GM12892 (cell line): ENCODE results near the gene XRCC3.

Source experiments
- DNase-seq: peaks from one replicate; pipeline ENCODE4 v3.0.0; 2011; ENCODE audit not compliant: insufficient read length
- FAIRE-seq: peaks from 2 replicates; lab custom pipeline; 2011; peaks lifted over from hg19 to GRCh38; lab: Jason Lieb, UNC
- POLR2A ChIP-seq: IDR thresholded peaks from 2 replicates; pipeline ENCODE4 v1.6.1; 2011; ENCODE audit warnings: low read depth, low read length, control low read depth
- POLR2AphosphoS5 ChIP-seq: IDR thresholded peaks from 2 replicates; pipeline ENCODE4 v1.6.1; 2011; ENCODE audit warnings: low read depth, low read length, control low read depth
- TAF1 ChIP-seq: IDR thresholded peaks from 2 replicates; pipeline ENCODE4 v1.6.1; 2011; ENCODE audit warnings: low read depth, mild to moderate bottlenecking, control low read depth, low read length, borderline replicate concordance

Gene XRCC3

GRCh38 chr14:103731481-103731880 lies 16.2 kb upstream of the XRCC3 start:
- FAIRE-seq (no peak), DNase-seq (no peak)
- no peak for TF ChIP-seq TAF1
- no peak for TF ChIP-seq POLR2A
- TF ChIP-seq POLR2AphosphoS5: no peak

- no peak for FAIRE-seq
- DNase-seq: no peak
- TF ChIP-seq POLR2A (no peak), TAF1 (no peak), POLR2AphosphoS5 (no peak)
Observed at GRCh38 chr14:103730490-103731035, 15.3 kb upstream of the XRCC3 start.

- TF ChIP-seq TAF1: no peak
- TF ChIP-seq POLR2A: no peak
- no peak for TF ChIP-seq POLR2AphosphoS5
- no peak for FAIRE-seq
- no peak for DNase-seq
Observed at GRCh38 chr14:103729496-103730448, 14.5 kb upstream of the XRCC3 start.

- FAIRE-seq (no peak), DNase-seq (no peak)
- TF ChIP-seq POLR2AphosphoS5 (no peak), TAF1 (no peak)
Observed at GRCh38 chr14:103728721-103729120, 13.5 kb upstream of the XRCC3 start.

GRCh38 chr14:103728141-103728540 lies 12.9 kb upstream of the XRCC3 start:
- no peak for TF ChIP-seq TAF1
- TF ChIP-seq POLR2AphosphoS5: no peak
- no peak for TF ChIP-seq POLR2A
- FAIRE-seq (no peak), DNase-seq (no peak)

- FAIRE-seq (no peak), DNase-seq (no peak)
- TF ChIP-seq POLR2AphosphoS5: no peak
- TF ChIP-seq POLR2A: no peak
- TF ChIP-seq TAF1: no peak
Observed at GRCh38 chr14:103727313-103727980, 12.2 kb upstream of the XRCC3 start.

- FAIRE-seq: no peak
- no peak for TF ChIP-seq TAF1
Observed at GRCh38 chr14:103726474-103726873, 11.2 kb upstream of the XRCC3 start.

GRCh38 chr14:103725739-103726395 lies 10.6 kb upstream of the XRCC3 start:
- FAIRE-seq (no peak), DNase-seq (no peak)
- TF ChIP-seq TAF1: no peak
- no peak for TF ChIP-seq POLR2A
- no peak for TF ChIP-seq POLR2AphosphoS5

More at GRCh38 chr14:103726474-103726873, 11.2 kb upstream of the XRCC3 start:
- DNase-seq: no peak

DNA sequence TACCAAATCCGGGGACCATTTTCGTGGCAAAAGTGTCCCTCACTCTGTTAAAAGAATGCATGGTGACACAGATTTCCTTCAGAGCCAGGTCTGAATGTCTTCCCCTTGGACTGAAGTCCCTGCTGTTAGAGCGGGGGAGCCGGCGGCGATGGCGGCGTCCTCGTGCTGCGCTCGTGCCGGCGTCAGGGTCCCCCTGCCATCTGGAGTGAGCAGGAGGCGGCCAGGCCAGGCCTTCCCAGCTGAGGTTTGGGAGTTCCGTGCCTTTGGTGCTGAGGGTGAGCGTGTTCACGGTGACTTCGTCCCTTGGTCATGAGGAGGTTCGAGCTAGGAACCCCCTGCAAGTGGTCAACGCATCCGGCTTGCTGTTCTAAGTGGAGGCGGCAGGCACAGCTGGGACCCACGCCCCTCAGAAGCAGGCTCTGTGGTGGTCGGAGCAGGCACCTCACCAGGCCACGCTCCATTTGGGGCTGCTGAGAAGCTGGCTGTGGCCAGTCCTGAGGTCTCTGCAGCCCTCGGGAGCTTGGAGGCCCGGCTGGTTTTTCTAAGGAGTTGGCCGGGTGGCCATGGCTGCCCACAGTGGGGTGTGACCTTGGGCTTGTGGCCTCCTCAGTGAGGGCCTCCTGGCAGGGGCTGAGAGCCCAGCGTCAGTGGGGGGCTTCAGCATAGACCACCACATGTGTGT lies 9.9 kb upstream of the XRCC3 start:
- no peak for FAIRE-seq
- no peak for TF ChIP-seq TAF1
- no peak for DNase-seq

DNA sequence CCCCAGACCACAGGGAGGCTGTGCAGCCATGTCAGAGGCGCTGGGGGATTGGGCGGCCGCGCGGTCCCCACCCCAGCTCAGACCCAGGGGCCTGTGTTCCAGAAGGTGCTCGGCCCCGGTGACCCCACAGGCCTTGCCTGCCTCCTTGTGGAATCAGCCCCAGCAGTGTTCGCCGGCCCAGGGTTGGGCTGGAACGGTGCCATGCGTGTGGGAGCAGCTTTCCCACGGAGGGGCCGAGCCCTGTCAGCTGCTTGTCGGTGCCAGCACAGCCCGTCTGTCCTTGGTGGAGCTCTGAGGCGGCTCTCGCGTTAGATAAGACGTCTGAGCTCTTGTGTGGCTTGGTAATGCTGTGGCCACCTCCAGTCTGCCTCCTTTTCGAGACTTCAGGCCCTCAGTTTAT lies 8.9 kb upstream of the XRCC3 start:
- no peak for FAIRE-seq
- no peak for DNase-seq
- TF ChIP-seq POLR2A: no peak
- TF ChIP-seq TAF1: no peak
- TF ChIP-seq POLR2AphosphoS5: no peak

DNA sequence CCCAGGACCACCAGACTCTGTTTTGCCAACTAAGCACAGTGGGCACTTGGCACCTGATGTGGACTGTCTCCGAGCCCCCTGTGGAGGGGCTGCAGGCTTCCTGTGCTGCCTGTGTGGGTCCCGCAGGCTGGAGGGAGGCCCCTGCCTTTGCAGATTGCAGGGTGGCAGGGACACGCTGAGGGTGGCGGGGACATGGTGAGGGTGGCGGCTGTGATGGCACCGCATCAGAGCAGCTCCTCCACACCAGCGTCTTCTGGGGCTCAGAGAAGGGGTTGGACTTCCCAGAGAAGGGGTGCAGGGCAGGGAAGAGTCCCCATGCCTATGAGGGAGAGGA lies 8.5 kb upstream of the XRCC3 start:
- no peak for FAIRE-seq
- TF ChIP-seq POLR2AphosphoS5 (no peak), TAF1 (no peak), POLR2A (no peak)

More for the DNA sequence above, 8.5 kb upstream of the XRCC3 start:
- DNase-seq: no peak
